GM18517 (cell line): ENCODE data around the gene ARL8A.
"Not testable (repeated sequence)": the region's sequence is repeated elsewhere in the genome, so short reads cannot be mapped to it uniquely, and the experiment has no call there.

Experiments used
- ATAC-seq: cut with Tn5 transposase; IDR thresholded peaks from one replicate; pipeline ENCODE4 v1.9.1; 2021; ENCODE audit warnings: mild to moderate bottlenecking, moderate library complexity; ENCODE audit not compliant: unreplicated experiment

Gene ARL8A

GRCh38 chr1:202121006-202121405, 23.5 kb downstream of the ARL8A start:
- ATAC-seq = no peak

GRCh38 chr1:202117898-202118371, 26.6 kb downstream of the ARL8A start:
- ATAC-seq = no peak

GRCh38 chr1:202116287-202116686, 28.2 kb downstream of the ARL8A start:
- no peak for ATAC-seq

GRCh38 chr1:202113690-202114300, 30.7 kb downstream of the ARL8A start:
- no peak for ATAC-seq

DNA sequence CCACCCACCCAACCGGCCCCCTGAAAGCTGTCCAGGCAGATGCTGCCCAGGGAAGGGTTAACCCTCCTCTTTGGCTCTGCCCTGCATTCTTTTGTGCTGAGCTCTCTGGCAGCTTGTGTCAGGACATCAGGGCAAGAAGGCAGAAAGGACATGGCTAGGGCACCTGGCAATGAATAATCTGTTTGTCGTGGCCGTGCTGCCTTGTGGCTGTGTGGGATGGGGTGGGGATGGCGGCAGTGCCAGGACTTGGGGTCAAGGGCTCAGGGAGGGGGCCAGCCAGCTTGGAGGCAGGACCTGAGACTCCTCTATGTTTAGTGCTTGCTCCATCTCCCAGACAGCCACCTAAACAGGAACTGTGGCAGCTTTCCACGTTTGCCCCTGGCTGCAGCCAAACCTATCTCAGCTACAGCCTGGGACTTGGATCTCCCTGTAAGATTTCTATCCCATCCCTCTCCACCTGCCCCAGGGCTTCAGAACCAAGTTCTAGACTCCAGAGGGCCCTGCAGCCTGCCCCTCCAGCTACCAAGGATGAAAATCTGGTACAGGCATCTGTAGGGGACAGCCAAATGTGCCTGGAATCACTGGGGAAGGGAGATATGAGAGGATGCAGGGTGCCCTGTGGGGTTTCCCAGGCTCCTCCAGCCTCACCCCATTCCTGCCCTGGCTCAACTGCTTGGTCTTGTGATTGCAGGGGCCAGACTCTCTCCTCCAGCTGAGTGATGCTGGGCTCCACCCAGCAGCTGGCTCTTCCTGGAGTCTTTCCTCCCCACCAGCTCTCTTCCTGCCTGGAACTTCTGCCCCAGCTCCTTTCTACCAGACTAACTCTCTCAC, 31.5 kb downstream of the ARL8A start:
- no peak for ATAC-seq

- not testable (repeated sequence) for ATAC-seq
Observed at GRCh38 chr1:202111589-202111988, 32.9 kb downstream of the ARL8A start.

GRCh38 chr1:202110977-202111376, 33.6 kb downstream of the ARL8A start:
- no peak for ATAC-seq

DNA sequence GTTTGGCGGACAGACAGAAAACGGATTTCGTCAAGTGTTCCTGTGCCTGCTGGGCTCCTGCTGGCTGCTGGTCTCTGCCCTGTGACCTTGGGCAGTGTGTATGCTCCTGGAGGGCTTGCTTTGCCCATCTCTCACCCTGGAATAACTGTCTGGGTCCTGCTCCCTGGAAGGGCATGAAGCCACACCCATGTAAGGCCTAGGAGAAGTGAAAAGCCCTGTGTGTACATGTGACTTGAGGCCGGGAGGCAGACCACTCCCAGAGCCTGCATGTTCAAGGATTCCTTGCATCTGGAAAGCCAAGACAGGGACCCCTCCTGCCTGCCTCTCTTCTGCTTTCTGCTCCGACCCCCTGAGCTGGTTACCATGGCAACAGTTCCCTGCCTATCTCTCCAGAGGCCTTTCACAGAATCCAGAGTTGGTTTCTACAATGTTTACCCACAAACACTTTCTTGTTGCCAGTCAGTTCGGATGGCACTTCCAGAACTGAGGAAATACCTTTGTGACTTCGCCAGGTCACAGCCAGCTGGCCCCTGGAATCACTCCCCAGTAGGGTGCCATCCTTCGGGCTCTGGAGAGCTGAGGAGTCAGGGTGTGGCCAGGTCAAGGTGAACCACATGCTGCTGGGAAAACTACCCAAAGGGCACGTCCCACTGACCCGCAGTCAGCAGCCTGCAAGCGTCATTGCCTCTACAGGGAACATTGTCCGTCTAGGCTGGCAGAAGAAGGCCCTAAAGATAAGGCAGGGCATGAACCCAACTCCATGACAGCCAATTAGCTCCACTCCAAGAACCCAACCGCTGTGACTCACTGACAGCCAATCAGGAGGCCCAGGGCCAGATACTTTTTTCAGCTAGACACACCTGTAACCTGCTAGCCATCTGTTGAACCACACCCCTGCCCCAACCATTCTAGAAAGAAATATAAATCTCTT, 36.5 kb downstream of the ARL8A start:
- no peak for ATAC-seq

- ATAC-seq = no peak
Observed at GRCh38 chr1:202107321-202107761, 37.2 kb downstream of the ARL8A start.

- ATAC-seq = no peak
Observed at GRCh38 chr1:202106340-202107254, 37.9 kb downstream of the ARL8A start.

GRCh38 chr1:202105571-202106339, 38.8 kb downstream of the ARL8A start:
- no peak for ATAC-seq

GRCh38 chr1:202104073-202104472, 40.5 kb downstream of the ARL8A start:
- no peak for ATAC-seq

DNA sequence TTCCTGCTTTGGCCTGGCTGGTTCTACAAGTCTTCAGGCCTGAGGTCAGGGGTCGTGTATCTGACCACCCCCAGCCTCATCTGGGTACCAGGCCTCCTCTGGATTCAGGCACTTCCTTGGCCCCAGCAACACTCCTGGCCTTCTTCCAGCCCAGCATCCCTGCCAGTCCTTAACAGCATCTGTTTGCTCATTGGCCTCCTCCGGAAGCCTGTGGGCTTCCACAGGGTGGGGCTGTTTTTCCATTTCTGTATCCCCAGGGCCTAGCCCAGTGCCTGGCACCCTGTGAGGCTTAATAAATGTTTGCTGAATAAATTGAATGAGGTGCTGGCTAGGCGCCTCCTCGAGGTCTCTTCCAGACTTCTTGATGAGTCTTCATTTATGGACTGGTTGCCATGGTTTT, 43.4 kb downstream of the ARL8A start:
- no peak for ATAC-seq

- ATAC-seq = no peak
Observed at GRCh38 chr1:202093858-202094257, 50.7 kb downstream of the ARL8A start.

DNA sequence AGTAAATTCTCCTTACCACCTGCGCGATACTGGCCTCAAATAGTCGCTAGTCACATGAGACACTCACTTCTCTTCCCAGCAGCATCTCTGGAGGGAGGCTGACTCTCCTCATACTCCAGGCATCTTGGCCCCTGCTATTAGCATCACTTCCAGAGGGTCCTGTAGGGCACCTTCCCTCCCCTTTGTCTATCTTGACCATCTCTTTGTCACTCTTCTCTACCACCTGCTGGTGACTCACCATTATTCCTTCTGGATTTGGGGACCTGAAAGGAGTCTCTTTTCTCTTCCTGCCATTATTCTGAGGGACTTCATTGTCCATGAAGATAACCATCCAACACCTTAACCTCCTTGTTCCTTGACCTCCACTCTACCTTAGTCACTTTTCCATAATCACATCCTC, 53.5 kb downstream of the ARL8A start:
- ATAC-seq = no peak

DNA sequence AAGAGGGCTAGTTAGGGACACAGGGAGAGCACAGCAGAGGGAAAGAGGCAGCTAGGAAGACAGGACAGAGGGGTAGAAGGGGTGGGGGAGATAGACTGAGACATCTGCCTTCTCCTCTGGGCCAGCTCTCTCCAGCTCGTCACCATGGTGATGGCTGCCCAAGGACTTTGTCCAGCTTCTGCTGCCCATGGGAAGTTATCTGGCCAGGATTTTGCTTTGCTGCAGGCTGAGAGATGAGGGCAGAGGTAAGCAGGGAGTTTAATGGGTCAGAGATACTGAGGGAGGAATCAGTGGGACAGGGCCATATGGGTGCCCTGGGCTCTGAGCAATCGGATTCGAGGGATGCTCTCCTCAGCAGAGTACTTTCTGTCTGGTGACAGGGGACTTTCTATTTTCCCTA, 56.3 kb downstream of the ARL8A start:
- no peak for ATAC-seq

- ATAC-seq = no peak
Observed at GRCh38 chr1:202086579-202087350, 57.8 kb downstream of the ARL8A start.

DNA sequence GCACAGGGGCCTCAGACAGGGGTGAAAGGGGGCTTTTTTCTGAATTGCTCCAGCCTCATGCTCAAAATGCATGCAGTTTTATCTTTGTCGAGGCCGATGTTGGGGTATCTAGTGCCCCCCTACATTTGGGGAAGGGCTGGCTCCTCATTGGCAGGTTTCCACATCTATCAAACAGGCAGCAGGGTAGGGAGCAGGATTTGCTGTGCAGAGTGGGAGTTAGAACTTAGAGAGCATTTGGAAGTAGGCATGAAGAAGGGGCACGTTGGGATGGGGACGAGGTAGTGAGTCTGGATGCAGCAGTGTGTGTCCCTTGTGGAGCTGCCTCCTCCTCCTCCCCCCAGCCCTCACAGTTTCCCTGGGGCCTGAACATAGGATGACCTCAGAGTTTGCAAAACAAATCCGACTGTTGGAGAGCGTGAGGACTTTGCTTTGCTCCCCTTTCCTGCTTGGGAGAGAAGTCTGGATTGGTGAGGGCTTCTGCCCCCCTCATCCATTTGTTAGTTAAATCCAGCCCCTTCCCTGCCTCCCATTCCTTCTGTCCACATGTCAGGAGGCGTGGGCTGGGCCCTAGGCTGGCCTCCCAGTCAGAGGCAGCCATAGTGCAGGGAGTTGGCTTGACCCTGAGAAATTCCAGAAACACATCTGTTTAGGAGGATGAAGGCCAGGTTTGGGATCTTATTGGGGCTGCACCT, 58.7 kb downstream of the ARL8A start:
- ATAC-seq = no peak
